Measurements from ENCODE around the gene MECR.
A peak's percentile ranks its signal among the peaks of the same experiment; 100 is the strongest.
"Not testable (repeated sequence)": the region's sequence is repeated elsewhere in the genome, so short reads cannot be mapped to it uniquely, and the experiment has no call there.

MECR gene

GRCh38 chr1:29236712-29237128 lies 6.0 kb upstream of the MECR start:
- H3K4me1 ChIP-seq (ENCODE audit: control insufficient read depth in 2 of 2, insufficient read depth in 2 of 2, low read length in 2 of 2), result peaks cover 9 to 16% of the 10 kb centered on the region in 2 donors
- H3K9me3 ChIP-seq (ENCODE audit: control insufficient read depth in 2 of 2, low read length in 2 of 2), result no peaks in the 10 kb centered on the region
- peak overlapping the region; percentile 56 to 81 for H3K4me3 ChIP-seq (ENCODE audit: low read length in 2 of 2)
- H3K36me3 ChIP-seq (ENCODE audit: control insufficient read depth in 2 of 2, insufficient read depth in 2 of 2, low read length in 2 of 2), result no peaks in the 10 kb centered on the region
- H3K9ac ChIP-seq (ENCODE audit: low read depth in 1 of 2, low read length in 2 of 2), result peak overlapping the region; percentile 41 to 48
- no peak overlapping the region for H3K27ac ChIP-seq (ENCODE audit: low read depth in 2 of 2, low read length in 2 of 2)
- H3K27me3 ChIP-seq (ENCODE audit: control insufficient read depth in 2 of 2, insufficient read depth in 2 of 2, low read length in 2 of 2), result peaks cover 26 to 29% of the 10 kb centered on the region in 2 donors

GRCh38 chr1:29235955-29236711 lies 5.4 kb upstream of the MECR start, which contains the start of gene PTPRU:
Gene PTPRU, plus strand, starts transcription at chr1:29236522. Its CDS starts 123 bp downstream, at chr1:29236645.
- no peaks in the 10 kb centered on the region for H3K36me3 ChIP-seq (ENCODE audit: control insufficient read depth in 2 of 2, insufficient read depth in 2 of 2, low read length in 2 of 2)
- no peak within 1 kb of the TSS for H3K27ac ChIP-seq (ENCODE audit: low read depth in 2 of 2, low read length in 2 of 2)
- peak within 1 kb of the TSS; percentile 56 to 81 for H3K4me3 ChIP-seq (ENCODE audit: low read length in 2 of 2)
- no peaks in the 10 kb centered on the region for H3K9me3 ChIP-seq (ENCODE audit: control insufficient read depth in 2 of 2, low read length in 2 of 2)
- H3K9ac ChIP-seq (ENCODE audit: low read depth in 1 of 2, low read length in 2 of 2), result peak within 1 kb of the TSS; percentile 41 to 48
- peaks cover 26 to 29% of the 10 kb centered on the region in 2 donors for H3K27me3 ChIP-seq (ENCODE audit: control insufficient read depth in 2 of 2, insufficient read depth in 2 of 2, low read length in 2 of 2)
- H3K4me1 ChIP-seq (ENCODE audit: control insufficient read depth in 2 of 2, insufficient read depth in 2 of 2, low read length in 2 of 2), result peaks cover 11 to 18% of the 10 kb centered on the region in 2 donors

- not testable (repeated sequence) for H3K4me3 ChIP-seq (ENCODE audit: low read length in 2 of 2); H3K36me3 ChIP-seq (ENCODE audit: control insufficient read depth in 2 of 2, insufficient read depth in 2 of 2, low read length in 2 of 2); H3K9ac ChIP-seq (ENCODE audit: low read depth in 1 of 2, low read length in 2 of 2); H3K27ac ChIP-seq (ENCODE audit: low read depth in 2 of 2, low read length in 2 of 2); H3K9me3 ChIP-seq (ENCODE audit: control insufficient read depth in 2 of 2, low read length in 2 of 2)
- H3K4me1 ChIP-seq (ENCODE audit: control insufficient read depth in 2 of 2, insufficient read depth in 2 of 2, low read length in 2 of 2), result peaks cover 19 to 25% of the 10 kb centered on the region in 2 donors
- peaks cover 23 to 25% of the 10 kb centered on the region in 2 donors for H3K27me3 ChIP-seq (ENCODE audit: control insufficient read depth in 2 of 2, insufficient read depth in 2 of 2, low read length in 2 of 2)
Measured at GRCh38 chr1:29234881-29235280, 4.1 kb upstream of the MECR start.

GRCh38 chr1:29234471-29234870 lies 3.7 kb upstream of the MECR start:
- H3K4me3 ChIP-seq (ENCODE audit: low read length in 2 of 2), result no peak overlapping the region
- H3K9ac ChIP-seq (ENCODE audit: low read depth in 1 of 2, low read length in 2 of 2), result no peak overlapping the region
- H3K27ac ChIP-seq (ENCODE audit: low read depth in 2 of 2, low read length in 2 of 2), result no peak overlapping the region
- peaks cover 19 to 24% of the 10 kb centered on the region in 2 donors for H3K27me3 ChIP-seq (ENCODE audit: control insufficient read depth in 2 of 2, insufficient read depth in 2 of 2, low read length in 2 of 2)
- peaks cover 20 to 28% of the 10 kb centered on the region in 2 donors for H3K4me1 ChIP-seq (ENCODE audit: control insufficient read depth in 2 of 2, insufficient read depth in 2 of 2, low read length in 2 of 2)
- H3K36me3 ChIP-seq (ENCODE audit: control insufficient read depth in 2 of 2, insufficient read depth in 2 of 2, low read length in 2 of 2), result no peaks in the 10 kb centered on the region
- no peaks in the 10 kb centered on the region for H3K9me3 ChIP-seq (ENCODE audit: control insufficient read depth in 2 of 2, low read length in 2 of 2)

GRCh38 chr1:29233693-29234092 lies 3.0 kb upstream of the MECR start:
- Histone ChIP-seq H3K36me3 (ENCODE audit: control insufficient read depth in 2 of 2, insufficient read depth in 2 of 2, low read length in 2 of 2) (no peaks in the 10 kb centered on the region), H3K27me3 (ENCODE audit: control insufficient read depth in 2 of 2, insufficient read depth in 2 of 2, low read length in 2 of 2) (peaks cover 12 to 16% of the 10 kb centered on the region in 2 donors), H3K9me3 (ENCODE audit: control insufficient read depth in 2 of 2, low read length in 2 of 2) (no peaks in the 10 kb centered on the region), H3K4me3 (ENCODE audit: low read length in 2 of 2) (no peak overlapping the region), H3K27ac (ENCODE audit: low read depth in 2 of 2, low read length in 2 of 2) (no peak overlapping the region), H3K4me1 (ENCODE audit: control insufficient read depth in 2 of 2, insufficient read depth in 2 of 2, low read length in 2 of 2) (peaks cover 20 to 28% of the 10 kb centered on the region in 2 donors), H3K9ac (ENCODE audit: low read depth in 1 of 2, low read length in 2 of 2) (no peak overlapping the region)

- Histone ChIP-seq H3K27ac (ENCODE audit: low read depth in 2 of 2, low read length in 2 of 2) (no peak overlapping the region), H3K4me1 (ENCODE audit: control insufficient read depth in 2 of 2, insufficient read depth in 2 of 2, low read length in 2 of 2) (peaks cover 19 to 23% of the 10 kb centered on the region in 2 donors), H3K9me3 (ENCODE audit: control insufficient read depth in 2 of 2, low read length in 2 of 2) (no peaks in the 10 kb centered on the region), H3K36me3 (ENCODE audit: control insufficient read depth in 2 of 2, insufficient read depth in 2 of 2, low read length in 2 of 2) (no peaks in the 10 kb centered on the region), H3K27me3 (ENCODE audit: control insufficient read depth in 2 of 2, insufficient read depth in 2 of 2, low read length in 2 of 2) (peaks cover 11 to 12% of the 10 kb centered on the region in 2 donors), H3K9ac (ENCODE audit: low read depth in 1 of 2, low read length in 2 of 2) (no peak overlapping the region), H3K4me3 (ENCODE audit: low read length in 2 of 2) (no peak overlapping the region)
Measured at GRCh38 chr1:29232387-29232786, 1.7 kb upstream of the MECR start.

GRCh38 chr1:29230204-29230552 lies 556 bp downstream of the MECR start:
- Histone ChIP-seq H3K9me3 (ENCODE audit: control insufficient read depth in 2 of 2, low read length in 2 of 2) (no peaks in the 10 kb centered on the region), H3K4me1 (ENCODE audit: control insufficient read depth in 2 of 2, insufficient read depth in 2 of 2, low read length in 2 of 2) (peaks cover 11 to 12% of the 10 kb centered on the region in 2 donors), H3K9ac (ENCODE audit: low read depth in 1 of 2, low read length in 2 of 2) (peak overlapping the region; percentile 81 to 88), H3K36me3 (ENCODE audit: control insufficient read depth in 2 of 2, insufficient read depth in 2 of 2, low read length in 2 of 2) (no peaks in the 10 kb centered on the region), H3K4me3 (ENCODE audit: low read length in 2 of 2) (peak overlapping the region; percentile 88 to 90), H3K27me3 (ENCODE audit: control insufficient read depth in 2 of 2, insufficient read depth in 2 of 2, low read length in 2 of 2) (peaks cover 2 to 4% of the 10 kb centered on the region in 2 donors), H3K27ac (ENCODE audit: low read depth in 2 of 2, low read length in 2 of 2) (peak overlapping the region in 1 of 2 donors; percentile 44)

GRCh38 chr1:29227511-29227910 lies 3.2 kb downstream of the MECR start:
- H3K9ac ChIP-seq (ENCODE audit: low read depth in 1 of 2, low read length in 2 of 2), result no peak overlapping the region
- H3K4me3 ChIP-seq (ENCODE audit: low read length in 2 of 2), result no peak overlapping the region
- no peaks in the 10 kb centered on the region for H3K9me3 ChIP-seq (ENCODE audit: control insufficient read depth in 2 of 2, low read length in 2 of 2)
- peaks cover 11 to 12% of the 10 kb centered on the region in 2 donors for H3K4me1 ChIP-seq (ENCODE audit: control insufficient read depth in 2 of 2, insufficient read depth in 2 of 2, low read length in 2 of 2)
- H3K36me3 ChIP-seq (ENCODE audit: control insufficient read depth in 2 of 2, insufficient read depth in 2 of 2, low read length in 2 of 2), result peaks cover 0 to 8% of the 10 kb centered on the region in 2 donors
- H3K27ac ChIP-seq (ENCODE audit: low read depth in 2 of 2, low read length in 2 of 2), result no peak overlapping the region
- H3K27me3 ChIP-seq (ENCODE audit: control insufficient read depth in 2 of 2, insufficient read depth in 2 of 2, low read length in 2 of 2), result no peaks in the 10 kb centered on the region

GRCh38 chr1:29225361-29225760 lies 5.4 kb downstream of the MECR start:
- Histone ChIP-seq H3K27ac (ENCODE audit: low read depth in 2 of 2, low read length in 2 of 2) (no peak overlapping the region), H3K27me3 (ENCODE audit: control insufficient read depth in 2 of 2, insufficient read depth in 2 of 2, low read length in 2 of 2) (no peaks in the 10 kb centered on the region), H3K4me3 (ENCODE audit: low read length in 2 of 2) (no peak overlapping the region), H3K9me3 (ENCODE audit: control insufficient read depth in 2 of 2, low read length in 2 of 2) (no peaks in the 10 kb centered on the region), H3K36me3 (ENCODE audit: control insufficient read depth in 2 of 2, insufficient read depth in 2 of 2, low read length in 2 of 2) (peaks cover 0 to 9% of the 10 kb centered on the region in 2 donors), H3K4me1 (ENCODE audit: control insufficient read depth in 2 of 2, insufficient read depth in 2 of 2, low read length in 2 of 2) (peaks cover 5 to 7% of the 10 kb centered on the region in 2 donors), H3K9ac (ENCODE audit: low read depth in 1 of 2, low read length in 2 of 2) (no peak overlapping the region)

GRCh38 chr1:29224356-29224837 lies 6.3 kb downstream of the MECR start:
- H3K4me1 ChIP-seq (ENCODE audit: control insufficient read depth in 2 of 2, insufficient read depth in 2 of 2, low read length in 2 of 2), result no peaks in the 10 kb centered on the region
- no peak overlapping the region for H3K27ac ChIP-seq (ENCODE audit: low read depth in 2 of 2, low read length in 2 of 2)
- no peak overlapping the region for H3K4me3 ChIP-seq (ENCODE audit: low read length in 2 of 2)
- H3K27me3 ChIP-seq (ENCODE audit: control insufficient read depth in 2 of 2, insufficient read depth in 2 of 2, low read length in 2 of 2), result no peaks in the 10 kb centered on the region
- H3K36me3 ChIP-seq (ENCODE audit: control insufficient read depth in 2 of 2, insufficient read depth in 2 of 2, low read length in 2 of 2), result peaks cover 0 to 10% of the 10 kb centered on the region in 2 donors
- H3K9ac ChIP-seq (ENCODE audit: low read depth in 1 of 2, low read length in 2 of 2), result no peak overlapping the region
- H3K9me3 ChIP-seq (ENCODE audit: control insufficient read depth in 2 of 2, low read length in 2 of 2), result no peaks in the 10 kb centered on the region
